HepG2 (cell line): ENCODE results near the gene CDK5RAP2. TPM values are rescaled to one million over a fixed set of nuclear protein-coding genes. Genes with fewer than 3 reads are reported as not detected.

Experiments used
- AGO1 ChIP-seq: fragments of 200-400 bp; formaldehyde crosslinking; IDR thresholded peaks from 2 replicates; pipeline ENCODE4 v1.6.1; 2017; ENCODE audit warnings: mild to moderate bottlenecking, low read depth, low read length, moderate library complexity; ENCODE audit not compliant: poor library complexity, severe bottlenecking
- CCAR2 ChIP-seq: fragments of 200-400 bp; formaldehyde crosslinking; optimal IDR thresholded peaks from 2 replicates; pipeline ENCODE3; 2018; ENCODE audit warnings: low read depth, mild to moderate bottlenecking, low read length, moderate library complexity
- EEA1 ChIP-seq: sonication (generic); formaldehyde crosslinking; IDR thresholded peaks from 2 replicates; pipeline ENCODE4 v1.5.1; 2020; ENCODE audit warnings: mild to moderate bottlenecking, missing genetic modification reagents, borderline replicate concordance
- EZH2 ChIP-seq: conservative IDR thresholded peaks from 2 replicates; pipeline ENCODE4 v1.6.1; 2012; ENCODE audit warnings: mild to moderate bottlenecking, low read depth, low read length, moderate library complexity
- KDM5A ChIP-seq: fragments of 200-600 bp; sonication (generic); IDR thresholded peaks from 2 replicates; pipeline ENCODE4 v1.7.0; 2018; ENCODE audit warnings: antibody characterized with exemption, mild to moderate bottlenecking, low read length, borderline replicate concordance
- NFE2L2 ChIP-seq: fragments of 150-350 bp; IDR thresholded peaks from 2 replicates; pipeline ENCODE4 v1.6.1; 2014; ENCODE audit warnings: low read length
- SALL2 ChIP-seq: sonication (generic); formaldehyde crosslinking; IDR thresholded peaks from 2 replicates; pipeline ENCODE4 v1.8.1; 2023; ENCODE audit warnings: mild to moderate bottlenecking, missing genetic modification reagents, inconsistent platforms
- TMF1 ChIP-seq: sonication (generic); formaldehyde crosslinking; IDR thresholded peaks from 2 replicates; pipeline ENCODE4 v1.8.1; 2022; ENCODE audit warnings: low read depth, missing genetic modification reagents
- ZBTB42 ChIP-seq: sonication (generic); formaldehyde crosslinking; IDR thresholded peaks from 2 replicates; pipeline ENCODE4 v1.5.0; 2020; ENCODE audit warnings: mild to moderate bottlenecking, missing genetic modification reagents
- ZFP82 ChIP-seq: sonication (generic); formaldehyde crosslinking; IDR thresholded peaks from 2 replicates; pipeline ENCODE4 v1.5.1; 2020; ENCODE audit warnings: mild to moderate bottlenecking, missing genetic modification reagents, borderline replicate concordance
- ZMAT5 ChIP-seq: sonication (generic); formaldehyde crosslinking; IDR thresholded peaks from 2 replicates; pipeline ENCODE4 v1.5.0; 2020; ENCODE audit warnings: mild to moderate bottlenecking, low read depth, missing genetic modification reagents, borderline replicate concordance
- ZMYM2 ChIP-seq: sonication (generic); formaldehyde crosslinking; IDR thresholded peaks from 2 replicates; pipeline ENCODE4 v1.8.0; 2022; ENCODE audit warnings: mild to moderate bottlenecking, missing genetic modification reagents
- ZNF251 ChIP-seq: sonication (generic); formaldehyde crosslinking; IDR thresholded peaks from 2 replicates; pipeline ENCODE4 v1.9.0; 2021; ENCODE audit warnings: mild to moderate bottlenecking, missing genetic modification reagents
- ZNF337 ChIP-seq: sonication (generic); formaldehyde crosslinking; IDR thresholded peaks from 2 replicates; pipeline ENCODE4 v1.5.1; 2020; ENCODE audit warnings: missing genetic modification reagents, low read depth, mild to moderate bottlenecking, borderline replicate concordance
- ZNF362 ChIP-seq: sonication (generic); formaldehyde crosslinking; IDR thresholded peaks from 2 replicates; pipeline ENCODE4 v1.4.0; 2020; ENCODE audit warnings: missing genetic modification reagents, mild to moderate bottlenecking, borderline replicate concordance
- ZNF530 ChIP-seq: sonication (generic); formaldehyde crosslinking; IDR thresholded peaks from 2 replicates; pipeline ENCODE4 v1.5.0; 2020; ENCODE audit warnings: low read depth, mild to moderate bottlenecking, missing genetic modification reagents
- ZNF564 ChIP-seq: sonication (generic); formaldehyde crosslinking; IDR thresholded peaks from 2 replicates; pipeline ENCODE4 v1.8.1; 2023; ENCODE audit warnings: mild to moderate bottlenecking, missing genetic modification reagents
- polyA plus RNA-seq, 8 experiments: library from polyadenylated mRNA; depleted of rRNA in 3 of 8; stranded (reverse) in 7 of 8; unstranded in 1 of 8; fragments of >200 nt; fragmentation: Illumina TruSeq in 4 of 8; extraction: Trizol in 4 of 8; gene quantifications; 2 replicates each; pipeline versions ENCODE4 v1.2.1 to v1.2.3, GENCODE V29; 2011 to 2016; ENCODE audit warnings: low read depth in 4 of 8, missing spikeins in 1 of 8, mixed read lengths in 1 of 8; ENCODE audit not compliant: insufficient read depth in 1 of 8
- total RNA-seq, 5 experiments: library from RNA; depleted of rRNA; stranded (reverse); fragments of >200 nt; fragmentation: Illumina TruSeq; extraction: Trizol; gene quantifications; 2 replicates each; pipeline ENCODE4 v1.2.3, GENCODE V29; 2016; ENCODE audit warnings: low read depth in 1 of 5
- TF ChIP-seq, protein P1 (sequence below): sonication (generic); formaldehyde crosslinking; conservative IDR thresholded peaks from 2 replicates; pipeline ENCODE4 v1.4.0; 2020; ENCODE audit warnings: mild to moderate bottlenecking, missing genetic modification reagents, moderate library complexity
- TF ChIP-seq, protein P2 (sequence below): sonication (generic); formaldehyde crosslinking; IDR thresholded peaks from 2 replicates; pipeline ENCODE4 v1.5.1; 2020; ENCODE audit warnings: mild to moderate bottlenecking, moderate library complexity, missing genetic modification reagents

Gene CDK5RAP2
- total and polyA plus RNA-seq, 2 of the 13 experiments (the other 11 are each of a cell fraction or from before 2014, with no cell fraction given): 31.8 to 42.2 TPM

DNA sequence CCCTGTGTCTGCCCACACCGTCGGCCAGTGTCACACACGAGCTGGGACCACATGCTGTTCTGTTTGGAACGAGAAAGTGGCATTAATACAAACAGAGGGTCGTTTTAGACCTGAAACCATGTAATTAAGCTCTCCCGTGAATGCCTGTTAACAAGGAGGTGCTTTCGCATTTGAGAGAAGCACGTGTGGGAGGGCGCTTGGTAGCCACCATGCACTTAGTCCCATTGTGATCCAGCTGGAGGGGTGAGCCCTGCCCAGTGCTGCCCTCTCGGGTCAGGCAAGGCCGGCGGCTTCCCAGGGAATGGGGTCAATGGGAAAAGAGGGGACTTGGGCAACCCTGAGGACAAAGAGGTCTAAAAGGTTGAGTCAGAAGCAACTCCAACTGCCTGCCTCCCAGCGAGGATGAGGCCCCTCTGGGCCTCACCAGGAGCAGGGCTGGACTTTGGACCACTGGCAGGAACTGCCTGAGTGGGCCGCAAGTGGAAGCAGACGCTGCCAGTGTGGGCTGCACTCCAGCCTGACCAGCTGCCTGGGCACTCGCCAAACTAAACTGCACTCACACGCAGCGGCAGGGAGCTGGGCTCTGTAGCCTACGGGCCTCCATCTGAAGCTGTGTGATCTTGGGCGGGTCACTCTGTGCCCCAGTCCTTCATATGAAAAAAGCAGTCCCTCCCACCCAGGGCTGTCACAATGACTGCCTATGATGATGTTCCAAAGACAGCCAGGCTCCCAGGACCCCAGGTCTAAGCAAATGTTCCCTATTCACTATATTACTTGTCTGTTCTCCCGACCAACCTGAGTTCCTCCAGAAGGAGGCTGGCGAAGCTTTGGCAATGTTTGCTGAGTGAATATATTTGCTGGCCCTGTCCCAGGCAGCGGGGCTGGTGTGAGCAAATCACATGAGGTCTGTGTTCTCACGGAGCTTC, 195.7 kb downstream of the CDK5RAP2 start (continued):
- TF ChIP-seq ZMYM2 (CRISPR knock-in tag) (peak; percentile 65; the same call in 1 of the 2 replicates), ZBTB42 (CRISPR knock-in tag) (0 out of 2 replicates have a peak, but pooled peaks have one; percentile 35), EZH2 (no peak), ZNF564 (CRISPR knock-in tag) (no peak), ZNF251 (CRISPR knock-in tag) (0 out of 2 replicates have a peak, but pooled peaks have one; percentile 23), SALL2 (CRISPR knock-in tag) (peak; percentile 94), TMF1 (CRISPR knock-in tag) (no peak), EEA1 (CRISPR knock-in tag) (no peak), ZNF362 (peak; percentile 44; the same call in 1 of the 2 replicates), ZFP82 (CRISPR knock-in tag) (no peak), AGO1 (no peak), CCAR2 (no peak), ZNF337 (CRISPR knock-in tag) (no peak), NFE2L2 (no peak), ZNF530 (no peak), KDM5A (no peak), ZMAT5 (CRISPR knock-in tag) (no peak)
- TF ChIP-seq, protein P1, sequence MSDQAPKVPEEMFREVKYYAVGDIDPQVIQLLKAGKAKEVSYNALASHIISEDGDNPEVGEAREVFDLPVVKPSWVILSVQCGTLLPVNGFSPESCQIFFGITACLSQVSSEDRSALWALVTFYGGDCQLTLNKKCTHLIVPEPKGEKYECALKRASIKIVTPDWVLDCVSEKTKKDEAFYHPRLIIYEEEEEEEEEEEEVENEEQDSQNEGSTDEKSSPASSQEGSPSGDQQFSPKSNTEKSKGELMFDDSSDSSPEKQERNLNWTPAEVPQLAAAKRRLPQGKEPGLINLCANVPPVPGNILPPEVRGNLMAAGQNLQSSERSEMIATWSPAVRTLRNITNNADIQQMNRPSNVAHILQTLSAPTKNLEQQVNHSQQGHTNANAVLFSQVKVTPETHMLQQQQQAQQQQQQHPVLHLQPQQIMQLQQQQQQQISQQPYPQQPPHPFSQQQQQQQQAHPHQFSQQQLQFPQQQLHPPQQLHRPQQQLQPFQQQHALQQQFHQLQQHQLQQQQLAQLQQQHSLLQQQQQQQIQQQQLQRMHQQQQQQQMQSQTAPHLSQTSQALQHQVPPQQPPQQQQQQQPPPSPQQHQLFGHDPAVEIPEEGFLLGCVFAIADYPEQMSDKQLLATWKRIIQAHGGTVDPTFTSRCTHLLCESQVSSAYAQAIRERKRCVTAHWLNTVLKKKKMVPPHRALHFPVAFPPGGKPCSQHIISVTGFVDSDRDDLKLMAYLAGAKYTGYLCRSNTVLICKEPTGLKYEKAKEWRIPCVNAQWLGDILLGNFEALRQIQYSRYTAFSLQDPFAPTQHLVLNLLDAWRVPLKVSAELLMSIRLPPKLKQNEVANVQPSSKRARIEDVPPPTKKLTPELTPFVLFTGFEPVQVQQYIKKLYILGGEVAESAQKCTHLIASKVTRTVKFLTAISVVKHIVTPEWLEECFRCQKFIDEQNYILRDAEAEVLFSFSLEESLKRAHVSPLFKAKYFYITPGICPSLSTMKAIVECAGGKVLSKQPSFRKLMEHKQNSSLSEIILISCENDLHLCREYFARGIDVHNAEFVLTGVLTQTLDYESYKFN (CRISPR knock-in tag): peak; percentile 98
- TF ChIP-seq, protein P2, sequence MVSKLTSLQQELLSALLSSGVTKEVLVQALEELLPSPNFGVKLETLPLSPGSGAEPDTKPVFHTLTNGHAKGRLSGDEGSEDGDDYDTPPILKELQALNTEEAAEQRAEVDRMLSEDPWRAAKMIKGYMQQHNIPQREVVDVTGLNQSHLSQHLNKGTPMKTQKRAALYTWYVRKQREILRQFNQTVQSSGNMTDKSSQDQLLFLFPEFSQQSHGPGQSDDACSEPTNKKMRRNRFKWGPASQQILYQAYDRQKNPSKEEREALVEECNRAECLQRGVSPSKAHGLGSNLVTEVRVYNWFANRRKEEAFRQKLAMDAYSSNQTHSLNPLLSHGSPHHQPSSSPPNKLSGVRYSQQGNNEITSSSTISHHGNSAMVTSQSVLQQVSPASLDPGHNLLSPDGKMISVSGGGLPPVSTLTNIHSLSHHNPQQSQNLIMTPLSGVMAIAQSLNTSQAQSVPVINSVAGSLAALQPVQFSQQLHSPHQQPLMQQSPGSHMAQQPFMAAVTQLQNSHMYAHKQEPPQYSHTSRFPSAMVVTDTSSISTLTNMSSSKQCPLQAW (CRISPR knock-in tag): no peak
